Right atrium auricular region (tissue), 2 donors: ENCODE results near the gene FAM120A. TPM values are rescaled to one million over a fixed set of nuclear protein-coding genes. Genes with fewer than 3 reads are reported as not detected.

Experiments used
- DNase-seq: peaks from one replicate; pipeline ENCODE4 v3.0.0-alpha.2; 2019; ENCODE audit warnings: low spot score
- H3K27ac ChIP-seq, 2 donors: fragments of 200-600 bp; sonication (generic); 1 replicate in 1 of 2; 2 replicates in 1 of 2; pipeline ENCODE4 v1.5.1; 2016 to 2019
- H3K27me3 ChIP-seq, 2 donors: fragments of 200-600 bp; sonication (generic); one replicate each; pipeline versions ENCODE4 v1.5.1 to v1.6.0; 2017 to 2019
- H3K36me3 ChIP-seq: fragments of 200-600 bp; sonication (generic); one replicate; pipeline ENCODE4 v1.5.1; 2016
- H3K4me1 ChIP-seq, 2 donors: fragments of 200-600 bp; sonication (generic); one replicate each; pipeline versions ENCODE4 v1.5.1 to v1.6.0; 2017 to 2019
- H3K4me3 ChIP-seq, 2 donors: fragments of 200-600 bp; sonication (generic); 1 replicate in 1 of 2; 2 replicates in 1 of 2; pipeline ENCODE4 v1.5.1; 2017 to 2019; ENCODE audit warnings: mild to moderate bottlenecking in 1 of 2, moderate library complexity in 1 of 2
- H3K9me3 ChIP-seq, 2 donors: fragments of 200-600 bp; sonication (generic); one replicate each; pipeline ENCODE4 v1.5.1; 2019
- CTCF ChIP-seq, 2 donors: fragments of 200-600 bp; sonication (generic); IDR thresholded peaks; one replicate each; pipeline ENCODE4 v1.5.1; 2019; ENCODE audit warnings: antibody characterized with exemption in 2 of 2
- total RNA-seq, 2 donors: library from RNA; depleted of rRNA; stranded (reverse); fragments of >200 nt; gene quantifications; one replicate each; pipeline ENCODE4 v1.1.0, GENCODE V29; 2016

FAM120A gene
- total RNA-seq, 2 donors from 2014 or later = 79.1 to 88.7 TPM

GRCh38 chr9:93467062-93467416, 15.6 kb downstream of the FAM120A start:
- no peak for TF ChIP-seq CTCF (IDR thresholded peaks at IDR 0.05)
- Histone ChIP-seq H3K9me3 (no peaks in the 10 kb centered on the region), H3K36me3 (no peaks in the 10 kb centered on the region), H3K4me1 (peaks cover 0 to 80% of the 10 kb centered on the region in 2 donors), H3K4me3 (no peak overlapping the region), H3K27me3 (no peaks in the 10 kb centered on the region), H3K27ac (peak overlapping the region; percentile 45 to 64)
- no peak for DNase-seq

- Histone ChIP-seq H3K27ac (peak overlapping the region; percentile 45 to 64), H3K27me3 (no peaks in the 10 kb centered on the region), H3K9me3 (no peaks in the 10 kb centered on the region), H3K4me1 (peaks cover 0 to 79% of the 10 kb centered on the region in 2 donors), H3K36me3 (no peaks in the 10 kb centered on the region), H3K4me3 (no peak overlapping the region)
- TF ChIP-seq CTCF (IDR thresholded peaks at IDR 0.05) = no peak
- no peak for DNase-seq
Measured at GRCh38 chr9:93467462-93467861, 16.0 kb downstream of the FAM120A start.

GRCh38 chr9:93468763-93469456, 17.4 kb downstream of the FAM120A start:
- Histone ChIP-seq H3K4me1 (peaks cover 0 to 79% of the 10 kb centered on the region in 2 donors), H3K27ac (peak overlapping the region; percentile 55 to 58), H3K27me3 (no peaks in the 10 kb centered on the region), H3K36me3 (no peaks in the 10 kb centered on the region), H3K4me3 (no peak overlapping the region), H3K9me3 (no peaks in the 10 kb centered on the region)
- TF ChIP-seq CTCF (IDR thresholded peaks at IDR 0.05) = no peak
- DNase-seq = no peak

GRCh38 chr9:93470391-93470790, 18.9 kb downstream of the FAM120A start:
- Histone ChIP-seq H3K27ac (peak overlapping the region in 1 of 2 donors; percentile 58), H3K4me3 (no peak overlapping the region), H3K9me3 (no peaks in the 10 kb centered on the region), H3K4me1 (peaks cover 0 to 66% of the 10 kb centered on the region in 2 donors), H3K27me3 (no peaks in the 10 kb centered on the region), H3K36me3 (no peaks in the 10 kb centered on the region)
- no peak for TF ChIP-seq CTCF (IDR thresholded peaks at IDR 0.05)
- DNase-seq = no peak

GRCh38 chr9:93471124-93471523, 19.6 kb downstream of the FAM120A start:
- DNase-seq = no peak
- H3K4me1 ChIP-seq = peaks cover 0 to 66% of the 10 kb centered on the region in 2 donors

More at GRCh38 chr9:93471124-93471523, 19.6 kb downstream of the FAM120A start:
- Histone ChIP-seq H3K36me3 (no peaks in the 10 kb centered on the region), H3K27me3 (no peaks in the 10 kb centered on the region), H3K4me3 (no peak overlapping the region), H3K9me3 (no peaks in the 10 kb centered on the region), H3K27ac (no peak overlapping the region)
- no peak for TF ChIP-seq CTCF (IDR thresholded peaks at IDR 0.05)
